ENCODE results near the gene ADAMTS2.

The ADAMTS2 gene

GRCh38 chr5:179191506-179192184 is 153.6 kb downstream of the ADAMTS2 start:
- no peak overlapping the region for H3K9ac ChIP-seq (ENCODE audit: low read depth, low read length)
- no peak for ATAC-seq (ENCODE audit: insufficient read depth, low read depth)

GRCh38 chr5:179190851-179191505 is 154.3 kb downstream of the ADAMTS2 start:
- Histone ChIP-seq H3K36me3 (ENCODE audit: insufficient read depth, low read length) (no peaks in the 10 kb centered on the region), H3K9me3 (ENCODE audit: insufficient read depth, low read length, severe bottlenecking) (no peaks in the 10 kb centered on the region), H2AFZ (ENCODE audit: low read depth, low read length) (no peak overlapping the region), H3K9ac (ENCODE audit: low read depth, low read length) (no peak overlapping the region), H3K27ac (ENCODE audit: low read length) (no peak overlapping the region), H3K4me2 (ENCODE audit: insufficient read depth, low read length) (no peak overlapping the region), H3K4me3 (ENCODE audit: low read depth in 1 of 2, low read length in 2 of 2) (no peak overlapping the region), H4K20me1 (ENCODE audit: insufficient read depth, low read length) (no peaks in the 10 kb centered on the region; the same call in 1 of the 2 replicates), H3K79me2 (ENCODE audit: insufficient read depth, low read length) (no peaks in the 10 kb centered on the region), H3K4me1 (ENCODE audit: insufficient read depth, low read length) (no peaks in the 10 kb centered on the region), H3K27me3 (ENCODE audit: insufficient read depth, low read length, poor library complexity) (no peaks in the 10 kb centered on the region)
- TF ChIP-seq EZH2 (IDR thresholded peaks at IDR 0.05; ENCODE audit: borderline replicate concordance, low read depth, low read length, severe bottlenecking) (no peak), CTCF (IDR thresholded peaks at IDR 0.05; ENCODE audit: borderline replicate concordance, extremely low read depth, low read length, poor library complexity, severe bottlenecking) (no peak)
- DNase-seq = no peak
- ATAC-seq (ENCODE audit: insufficient read depth, low read depth) = no peak

More at GRCh38 chr5:179191506-179192184, 153.6 kb downstream of the ADAMTS2 start:
- H3K4me2 ChIP-seq (ENCODE audit: insufficient read depth, low read length) = no peak overlapping the region
- no peaks in the 10 kb centered on the region for H3K9me3 ChIP-seq (ENCODE audit: insufficient read depth, low read length, severe bottlenecking)
- DNase-seq = no peak
- H3K27me3 ChIP-seq (ENCODE audit: insufficient read depth, low read length, poor library complexity) = no peaks in the 10 kb centered on the region
- H3K36me3 ChIP-seq (ENCODE audit: insufficient read depth, low read length) = no peaks in the 10 kb centered on the region
- no peak overlapping the region for H3K4me3 ChIP-seq (ENCODE audit: low read depth in 1 of 2, low read length in 2 of 2)
- TF ChIP-seq CTCF (IDR thresholded peaks at IDR 0.05; ENCODE audit: borderline replicate concordance, extremely low read depth, low read length, poor library complexity, severe bottlenecking) = no peak
- no peak for TF ChIP-seq EZH2 (IDR thresholded peaks at IDR 0.05; ENCODE audit: borderline replicate concordance, low read depth, low read length, severe bottlenecking)
- no peaks in the 10 kb centered on the region for H3K79me2 ChIP-seq (ENCODE audit: insufficient read depth, low read length)
- no peak overlapping the region for H3K27ac ChIP-seq (ENCODE audit: low read length)
- no peaks in the 10 kb centered on the region; the same call in 1 of the 2 replicates for H4K20me1 ChIP-seq (ENCODE audit: insufficient read depth, low read length)
- H2AFZ ChIP-seq (ENCODE audit: low read depth, low read length) = no peak overlapping the region
- no peaks in the 10 kb centered on the region for H3K4me1 ChIP-seq (ENCODE audit: insufficient read depth, low read length)

- no peak overlapping the region for H3K27ac ChIP-seq (ENCODE audit: low read length)
- H3K36me3 ChIP-seq (ENCODE audit: insufficient read depth, low read length) = no peaks in the 10 kb centered on the region
- H4K20me1 ChIP-seq (ENCODE audit: insufficient read depth, low read length) = peaks cover 3% of the 10 kb centered on the region; the same call in 1 of the 2 replicates
- H3K4me3 ChIP-seq (ENCODE audit: low read depth in 1 of 2, low read length in 2 of 2) = no peak overlapping the region
- no peak for ATAC-seq (ENCODE audit: insufficient read depth, low read depth)
- H3K4me2 ChIP-seq (ENCODE audit: insufficient read depth, low read length) = no peak overlapping the region
- H3K27me3 ChIP-seq (ENCODE audit: insufficient read depth, low read length, poor library complexity) = no peaks in the 10 kb centered on the region
- no peak overlapping the region for H2AFZ ChIP-seq (ENCODE audit: low read depth, low read length)
- no peaks in the 10 kb centered on the region for H3K4me1 ChIP-seq (ENCODE audit: insufficient read depth, low read length)
- TF ChIP-seq CTCF (IDR thresholded peaks at IDR 0.05; ENCODE audit: borderline replicate concordance, extremely low read depth, low read length, poor library complexity, severe bottlenecking) (no peak), EZH2 (IDR thresholded peaks at IDR 0.05; ENCODE audit: borderline replicate concordance, low read depth, low read length, severe bottlenecking) (no peak)
- DNase-seq = no peak
- H3K79me2 ChIP-seq (ENCODE audit: insufficient read depth, low read length) = no peaks in the 10 kb centered on the region
- H3K9ac ChIP-seq (ENCODE audit: low read depth, low read length) = no peak overlapping the region
- no peaks in the 10 kb centered on the region for H3K9me3 ChIP-seq (ENCODE audit: insufficient read depth, low read length, severe bottlenecking)
Observed at GRCh38 chr5:179188636-179189035, 156.6 kb downstream of the ADAMTS2 start.

Data from DND-41 (cell line).